ENCODE data around the gene CTNNA3. TPM values are rescaled to one million over a fixed set of nuclear protein-coding genes. Genes with fewer than 3 reads are reported as not detected.

The CTNNA3 gene
- total and polyA plus RNA-seq, 7 donors, result 0.85 to 66.2 (median 28.1) TPM

- no peak for ATAC-seq
- intact Hi-C loops (cut with DNase I), result no loop called here
- DNase-seq, result no peak
- TF ChIP-seq, protein P1, sequence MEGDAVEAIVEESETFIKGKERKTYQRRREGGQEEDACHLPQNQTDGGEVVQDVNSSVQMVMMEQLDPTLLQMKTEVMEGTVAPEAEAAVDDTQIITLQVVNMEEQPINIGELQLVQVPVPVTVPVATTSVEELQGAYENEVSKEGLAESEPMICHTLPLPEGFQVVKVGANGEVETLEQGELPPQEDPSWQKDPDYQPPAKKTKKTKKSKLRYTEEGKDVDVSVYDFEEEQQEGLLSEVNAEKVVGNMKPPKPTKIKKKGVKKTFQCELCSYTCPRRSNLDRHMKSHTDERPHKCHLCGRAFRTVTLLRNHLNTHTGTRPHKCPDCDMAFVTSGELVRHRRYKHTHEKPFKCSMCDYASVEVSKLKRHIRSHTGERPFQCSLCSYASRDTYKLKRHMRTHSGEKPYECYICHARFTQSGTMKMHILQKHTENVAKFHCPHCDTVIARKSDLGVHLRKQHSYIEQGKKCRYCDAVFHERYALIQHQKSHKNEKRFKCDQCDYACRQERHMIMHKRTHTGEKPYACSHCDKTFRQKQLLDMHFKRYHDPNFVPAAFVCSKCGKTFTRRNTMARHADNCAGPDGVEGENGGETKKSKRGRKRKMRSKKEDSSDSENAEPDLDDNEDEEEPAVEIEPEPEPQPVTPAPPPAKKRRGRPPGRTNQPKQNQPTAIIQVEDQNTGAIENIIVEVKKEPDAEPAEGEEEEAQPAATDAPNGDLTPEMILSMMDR (IDR thresholded peaks at IDR 0.05), result no peak
- no peaks in the 10 kb centered on the region for H3K9me3 ChIP-seq
- no peak overlapping the region for H3K27ac ChIP-seq
- no peak overlapping the region for H3K4me3 ChIP-seq
- H3K4me1 ChIP-seq, result peaks cover 14% of the 10 kb centered on the region
- 79 to 82% (median 81%) methylated on average over 6 of the region's 6 CpGs for WGBS, 3 donors
- peaks cover 0 to 3% of the 10 kb centered on the region in 2 donors for H3K36me3 ChIP-seq (ENCODE audit: insufficient read depth in 1 of 2, low read depth in 1 of 2)
- no peaks in the 10 kb centered on the region for H3K27me3 ChIP-seq (ENCODE audit: insufficient read depth in 3 of 3, low read length in 2 of 3)
These were observed 85.8 kb downstream of the CTNNA3 start for GRCh38 chr10:67609996-67610793.

DNA sequence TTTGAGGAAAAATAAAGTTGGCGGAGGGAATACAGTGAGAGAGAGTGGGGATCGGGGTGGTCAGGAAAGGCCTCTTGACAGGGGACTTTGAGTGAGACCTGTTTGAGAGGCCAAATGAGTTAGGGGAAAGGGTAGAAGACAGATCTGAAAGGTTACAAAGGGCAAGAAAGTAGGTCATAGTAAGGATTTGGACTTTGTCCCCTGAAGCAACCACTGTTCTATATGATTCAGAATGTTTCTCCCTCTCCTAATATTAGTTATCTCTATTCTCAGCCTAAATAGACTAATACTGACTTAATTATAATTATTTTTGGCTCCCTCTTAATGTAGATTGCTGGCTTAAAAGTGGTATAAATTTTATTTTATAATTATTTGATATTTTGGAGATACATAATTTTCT, 88.0 kb downstream of the CTNNA3 start:
- 95 to 97% (median 97%) methylated on average over 2 of the region's 2 CpGs for WGBS, 3 donors
- ATAC-seq (peak in 2 of 4 donors; percentile 21 to 59), DNase-seq (no peak)
- TF ChIP-seq, protein P1 (IDR thresholded peaks at IDR 0.05), result no peak
- Histone ChIP-seq H3K27me3 (ENCODE audit: insufficient read depth in 3 of 3, low read length in 2 of 3) (no peaks in the 10 kb centered on the region), H3K4me3 (no peak overlapping the region), H3K27ac (peak overlapping the region; percentile 58), H3K36me3 (ENCODE audit: insufficient read depth in 1 of 2, low read depth in 1 of 2) (peaks cover 0 to 3% of the 10 kb centered on the region in 2 donors), H3K4me1 (peaks cover 14% of the 10 kb centered on the region), H3K9me3 (no peaks in the 10 kb centered on the region)
- intact Hi-C loops (cut with DNase I), result no loop called here

- WGBS, 3 donors, result 7 to 8% (median 7%) methylated on average over 1 of the region's 1 CpG
- Histone ChIP-seq H3K36me3 (ENCODE audit: insufficient read depth in 1 of 2, low read depth in 1 of 2) (peaks cover 0 to 3% of the 10 kb centered on the region in 2 donors), H3K4me1 (peaks cover 14% of the 10 kb centered on the region), H3K9me3 (no peaks in the 10 kb centered on the region), H3K27me3 (ENCODE audit: insufficient read depth in 3 of 3, low read length in 2 of 3) (no peaks in the 10 kb centered on the region), H3K4me3 (peak overlapping the region; percentile 13), H3K27ac (peak overlapping the region; percentile 58)
- intact Hi-C loops (cut with DNase I), result no loop called here
- TF ChIP-seq, protein P1 (IDR thresholded peaks at IDR 0.05), result no peak
- ATAC-seq (peak; percentile 85 to 98 (median 94)), DNase-seq (no peak)
These were observed 88.5 kb downstream of the CTNNA3 start for GRCh38 chr10:67607472-67607871.

GRCh38 chr10:67606572-67606971, 89.4 kb downstream of the CTNNA3 start:
- TF ChIP-seq, protein P1 (IDR thresholded peaks at IDR 0.05), result no peak
- Histone ChIP-seq H3K27ac (no peak overlapping the region), H3K36me3 (ENCODE audit: insufficient read depth in 1 of 2, low read depth in 1 of 2) (peaks cover 0 to 3% of the 10 kb centered on the region in 2 donors), H3K27me3 (ENCODE audit: insufficient read depth in 3 of 3, low read length in 2 of 3) (no peaks in the 10 kb centered on the region), H3K4me1 (peaks cover 14% of the 10 kb centered on the region), H3K9me3 (no peaks in the 10 kb centered on the region), H3K4me3 (no peak overlapping the region)
- DNase-seq (no peak), ATAC-seq (peak in 1 of 4 donors; percentile 32)
- intact Hi-C loops (cut with DNase I), result no loop called here
- WGBS, 3 donors, result 75 to 78% (median 75%) methylated on average over 3 of the region's 3 CpGs

Data from psoas muscle (tissue), 8 donors.